Subcutaneous preadipocyte (primary cell): ENCODE data around the gene RNASE1. TPM values are rescaled to one million over a fixed set of nuclear protein-coding genes. Genes with fewer than 3 reads are reported as not detected.

Experiments
- total RNA-seq: library from RNA; depleted of rRNA; stranded (reverse); fragments of >200 nt; gene quantifications from 2 replicates; pipeline ENCODE4 v1.2.3, GENCODE V29; 2012

RNASE1 gene
- total RNA-seq = not detected in 2 replicates

GRCh38 chr14:20802341-20803084, at the start of gene RNASE1:
RNASE1 (minus strand) TSS chr14:20802844; CDS start chr14:20802068, 776 bp downstream.

Other genes starting within 250 kb of the RNASE1 start
- not detected in 2 replicates for gene RNASE9, start 241.8 kb downstream of the RNASE1 start, total RNA-seq
- not detected in 2 replicates for gene RNASE11, start 214.8 kb downstream of the RNASE1 start, total RNA-seq
- not detected in 2 replicates for gene RNASE12, start 211.5 kb downstream of the RNASE1 start, total RNA-seq
- gene OR6S1, start 161.2 kb downstream of the RNASE1 start, total RNA-seq = not detected in 2 replicates
- 4.7 and 25.4 TPM in 2 replicates for gene RNASE4, start 118.3 kb downstream of the RNASE1 start, total RNA-seq
- 3.7 and 7.0 TPM in 2 replicates for gene ANG, start 114.1 kb downstream of the RNASE1 start, total RNA-seq
- gene EDDM3A, start 57.0 kb downstream of the RNASE1 start, total RNA-seq = not detected in 2 replicates
- gene EDDM3B, start 34.4 kb downstream of the RNASE1 start, total RNA-seq = not detected in 2 replicates
- not detected in 2 replicates for gene RNASE6, start 21.6 kb downstream of the RNASE1 start, total RNA-seq
- gene RNASE3, start 88.5 kb upstream of the RNASE1 start, total RNA-seq = not detected in 2 replicates
- gene RNASE2, start 152.6 kb upstream of the RNASE1 start, total RNA-seq = not detected in 2 replicates
- gene METTL17, start 187.1 kb upstream of the RNASE1 start, total RNA-seq = 35.6 and 45.4 TPM in 2 replicates
- not detected in 2 replicates for gene SLC39A2, start 196.4 kb upstream of the RNASE1 start, total RNA-seq
- gene NDRG2, start 222.2 kb upstream of the RNASE1 start, total RNA-seq = 1.1 TPM in 1 of 2 replicates, not detected in the other
- not detected in 2 replicates for gene TPPP2, start 227.4 kb upstream of the RNASE1 start, total RNA-seq
- not detected in 2 replicates for gene RNASE13, start 232.0 kb upstream of the RNASE1 start, total RNA-seq
- not detected in 2 replicates for gene RNASE7, start 239.5 kb upstream of the RNASE1 start, total RNA-seq